ENCODE measurements around the gene ITGB1BP1.

Gene ITGB1BP1

GRCh38 chr2:9422321-9423099 lies 818 bp downstream of the ITGB1BP1 start:
- Histone ChIP-seq H3K4me3 (ENCODE audit: low read length) (peak overlapping the region; percentile 94), H3K9me3 (ENCODE audit: control insufficient read depth, low read length) (no peaks in the 10 kb centered on the region), H3K4me1 (ENCODE audit: control insufficient read depth, insufficient read depth, low read length) (peaks cover 12% of the 10 kb centered on the region), H3K9ac (ENCODE audit: low read length) (peak overlapping the region; percentile 93), H3K36me3 (ENCODE audit: control insufficient read depth, insufficient read depth, low read length) (no peaks in the 10 kb centered on the region), H3K27me3 (ENCODE audit: control insufficient read depth, insufficient read depth, low read length) (no peaks in the 10 kb centered on the region)

GRCh38 chr2:9420495-9420894 lies 2.8 kb downstream of the ITGB1BP1 start:
- H3K4me3 ChIP-seq (ENCODE audit: low read length), result no peak overlapping the region
- no peaks in the 10 kb centered on the region for H3K27me3 ChIP-seq (ENCODE audit: control insufficient read depth, insufficient read depth, low read length)
- H3K36me3 ChIP-seq (ENCODE audit: control insufficient read depth, insufficient read depth, low read length), result peaks cover 3% of the 10 kb centered on the region
- H3K9me3 ChIP-seq (ENCODE audit: control insufficient read depth, low read length), result no peaks in the 10 kb centered on the region
- no peak overlapping the region for H3K9ac ChIP-seq (ENCODE audit: low read length)
- peaks cover 12% of the 10 kb centered on the region for H3K4me1 ChIP-seq (ENCODE audit: control insufficient read depth, insufficient read depth, low read length)

- H3K9ac ChIP-seq (ENCODE audit: low read length), result no peak overlapping the region
- no peaks in the 10 kb centered on the region for H3K27me3 ChIP-seq (ENCODE audit: control insufficient read depth, insufficient read depth, low read length)
- H3K4me3 ChIP-seq (ENCODE audit: low read length), result no peak overlapping the region
- H3K9me3 ChIP-seq (ENCODE audit: control insufficient read depth, low read length), result no peaks in the 10 kb centered on the region
- H3K4me1 ChIP-seq (ENCODE audit: control insufficient read depth, insufficient read depth, low read length), result peaks cover 11% of the 10 kb centered on the region
- peaks cover 3% of the 10 kb centered on the region for H3K36me3 ChIP-seq (ENCODE audit: control insufficient read depth, insufficient read depth, low read length)
Measured at GRCh38 chr2:9419541-9419940, 3.8 kb downstream of the ITGB1BP1 start.

GRCh38 chr2:9418746-9419145 lies 4.6 kb downstream of the ITGB1BP1 start:
- Histone ChIP-seq H3K4me1 (ENCODE audit: control insufficient read depth, insufficient read depth, low read length) (peaks cover 7% of the 10 kb centered on the region), H3K9ac (ENCODE audit: low read length) (no peak overlapping the region), H3K4me3 (ENCODE audit: low read length) (no peak overlapping the region), H3K27me3 (ENCODE audit: control insufficient read depth, insufficient read depth, low read length) (no peaks in the 10 kb centered on the region), H3K9me3 (ENCODE audit: control insufficient read depth, low read length) (no peaks in the 10 kb centered on the region), H3K36me3 (ENCODE audit: control insufficient read depth, insufficient read depth, low read length) (peaks cover 3% of the 10 kb centered on the region)

- Histone ChIP-seq H3K4me1 (ENCODE audit: control insufficient read depth, insufficient read depth, low read length) (peaks cover 7% of the 10 kb centered on the region), H3K27me3 (ENCODE audit: control insufficient read depth, insufficient read depth, low read length) (no peaks in the 10 kb centered on the region), H3K4me3 (ENCODE audit: low read length) (no peak overlapping the region), H3K9ac (ENCODE audit: low read length) (no peak overlapping the region), H3K36me3 (ENCODE audit: control insufficient read depth, insufficient read depth, low read length) (peaks cover 3% of the 10 kb centered on the region), H3K9me3 (ENCODE audit: control insufficient read depth, low read length) (no peaks in the 10 kb centered on the region)
Measured at GRCh38 chr2:9417725-9418124, 5.6 kb downstream of the ITGB1BP1 start.

- no peak overlapping the region for H3K4me3 ChIP-seq (ENCODE audit: low read length)
- no peaks in the 10 kb centered on the region for H3K9me3 ChIP-seq (ENCODE audit: control insufficient read depth, low read length)
- no peaks in the 10 kb centered on the region for H3K4me1 ChIP-seq (ENCODE audit: control insufficient read depth, insufficient read depth, low read length)
- no peak overlapping the region for H3K9ac ChIP-seq (ENCODE audit: low read length)
- peaks cover 3% of the 10 kb centered on the region for H3K36me3 ChIP-seq (ENCODE audit: control insufficient read depth, insufficient read depth, low read length)
- no peaks in the 10 kb centered on the region for H3K27me3 ChIP-seq (ENCODE audit: control insufficient read depth, insufficient read depth, low read length)
Measured at GRCh38 chr2:9416962-9417316, 6.4 kb downstream of the ITGB1BP1 start.

GRCh38 chr2:9416267-9416961 lies 6.9 kb downstream of the ITGB1BP1 start:
- H3K27me3 ChIP-seq (ENCODE audit: control insufficient read depth, insufficient read depth, low read length), result no peaks in the 10 kb centered on the region
- no peaks in the 10 kb centered on the region for H3K9me3 ChIP-seq (ENCODE audit: control insufficient read depth, low read length)
- H3K4me3 ChIP-seq (ENCODE audit: low read length), result no peak overlapping the region
- no peak overlapping the region for H3K9ac ChIP-seq (ENCODE audit: low read length)
- H3K4me1 ChIP-seq (ENCODE audit: control insufficient read depth, insufficient read depth, low read length), result no peaks in the 10 kb centered on the region
- peaks cover 3% of the 10 kb centered on the region for H3K36me3 ChIP-seq (ENCODE audit: control insufficient read depth, insufficient read depth, low read length)

- Histone ChIP-seq H3K36me3 (ENCODE audit: control insufficient read depth, insufficient read depth, low read length) (peaks cover 3% of the 10 kb centered on the region), H3K4me3 (ENCODE audit: low read length) (no peak overlapping the region), H3K9ac (ENCODE audit: low read length) (no peak overlapping the region), H3K27me3 (ENCODE audit: control insufficient read depth, insufficient read depth, low read length) (no peaks in the 10 kb centered on the region), H3K4me1 (ENCODE audit: control insufficient read depth, insufficient read depth, low read length) (no peaks in the 10 kb centered on the region), H3K9me3 (ENCODE audit: control insufficient read depth, low read length) (no peaks in the 10 kb centered on the region)
Measured at GRCh38 chr2:9415516-9416169, 7.7 kb downstream of the ITGB1BP1 start.

- H3K36me3 ChIP-seq (ENCODE audit: control insufficient read depth, insufficient read depth, low read length), result peaks cover 3% of the 10 kb centered on the region
- no peak overlapping the region for H3K9ac ChIP-seq (ENCODE audit: low read length)
- no peaks in the 10 kb centered on the region for H3K9me3 ChIP-seq (ENCODE audit: control insufficient read depth, low read length)
- H3K27me3 ChIP-seq (ENCODE audit: control insufficient read depth, insufficient read depth, low read length), result no peaks in the 10 kb centered on the region
- no peak overlapping the region for H3K4me3 ChIP-seq (ENCODE audit: low read length)
- no peaks in the 10 kb centered on the region for H3K4me1 ChIP-seq (ENCODE audit: control insufficient read depth, insufficient read depth, low read length)
Measured at GRCh38 chr2:9412781-9413180, 10.5 kb downstream of the ITGB1BP1 start.

GRCh38 chr2:9410108-9410507 lies 13.2 kb downstream of the ITGB1BP1 start:
- Histone ChIP-seq H3K9me3 (ENCODE audit: control insufficient read depth, low read length) (no peaks in the 10 kb centered on the region), H3K27me3 (ENCODE audit: control insufficient read depth, insufficient read depth, low read length) (no peaks in the 10 kb centered on the region), H3K4me3 (ENCODE audit: low read length) (no peak overlapping the region), H3K36me3 (ENCODE audit: control insufficient read depth, insufficient read depth, low read length) (no peaks in the 10 kb centered on the region), H3K9ac (ENCODE audit: low read length) (no peak overlapping the region), H3K4me1 (ENCODE audit: control insufficient read depth, insufficient read depth, low read length) (peaks cover 4% of the 10 kb centered on the region)

GRCh38 chr2:9408641-9409151 lies 14.6 kb downstream of the ITGB1BP1 start:
- Histone ChIP-seq H3K9me3 (ENCODE audit: control insufficient read depth, low read length) (no peaks in the 10 kb centered on the region), H3K4me1 (ENCODE audit: control insufficient read depth, insufficient read depth, low read length) (peaks cover 4% of the 10 kb centered on the region), H3K36me3 (ENCODE audit: control insufficient read depth, insufficient read depth, low read length) (no peaks in the 10 kb centered on the region), H3K9ac (ENCODE audit: low read length) (no peak overlapping the region), H3K27me3 (ENCODE audit: control insufficient read depth, insufficient read depth, low read length) (no peaks in the 10 kb centered on the region), H3K4me3 (ENCODE audit: low read length) (no peak overlapping the region)

- H3K27me3 ChIP-seq (ENCODE audit: control insufficient read depth, insufficient read depth, low read length), result no peaks in the 10 kb centered on the region
- peaks cover 4% of the 10 kb centered on the region for H3K4me1 ChIP-seq (ENCODE audit: control insufficient read depth, insufficient read depth, low read length)
- no peak overlapping the region for H3K9ac ChIP-seq (ENCODE audit: low read length)
- no peaks in the 10 kb centered on the region for H3K9me3 ChIP-seq (ENCODE audit: control insufficient read depth, low read length)
- no peak overlapping the region for H3K4me3 ChIP-seq (ENCODE audit: low read length)
- H3K36me3 ChIP-seq (ENCODE audit: control insufficient read depth, insufficient read depth, low read length), result no peaks in the 10 kb centered on the region
Measured at GRCh38 chr2:9407363-9407811, 15.9 kb downstream of the ITGB1BP1 start.

All from mucosa of stomach (tissue), 1 donor.